T-helper 1 cell treated with Interleukin-12 subunit alpha and Interleukin-12 subunit beta and Interleukin-4 antibody, amounts not matched to agents 30 ng/mL and 1 ng/mL, for 36 hours (primary cell): ENCODE data around the gene TMEM92. TPM values are rescaled to one million over a fixed set of nuclear protein-coding genes. Genes with fewer than 3 reads are reported as not detected.

Experiments used
- intact Hi-C: fragments of 100-400 bp; cut with micrococcal nuclease; formaldehyde crosslinking; loops from one replicate; pipeline ENCODE4 v1.15.1; 2024
- total RNA-seq: library from RNA; stranded (reverse); gene quantifications from 2 replicates; pipeline ENCODE4 v1.2.3, GENCODE V29; 2022

TMEM92 gene
- total RNA-seq, 1 donor from 2014 or later: 0.34 TPM

GRCh38 chr17:50326831-50327364 is 52.6 kb downstream of the TMEM92 start:
- intact Hi-C loops: no loop called here

- intact Hi-C loops: no loop called here
Observed at GRCh38 chr17:50328363-50329325, 54.4 kb downstream of the TMEM92 start.

GRCh38 chr17:50329716-50330115 is 55.5 kb downstream of the TMEM92 start:
- intact Hi-C loops: no loop called here

GRCh38 chr17:50330151-50330775 is 56.0 kb downstream of the TMEM92 start:
- intact Hi-C loops: no loop called here

Other genes with a start within 250 kb of the TMEM92 start
- gene ITGA3, start 218.4 kb upstream of the TMEM92 start, total RNA-seq: 23.4 and 23.7 TPM in 2 replicates
- 17.9 and 25.6 TPM in 2 replicates for gene PDK2, start 179.1 kb upstream of the TMEM92 start, total RNA-seq
- gene SAMD14, start 144.3 kb upstream of the TMEM92 start, total RNA-seq: 2.0 and 2.7 TPM in 2 replicates
- 179 and 183 TPM in 2 replicates for gene PPP1R9B, start 123.8 kb upstream of the TMEM92 start, total RNA-seq
- 0.54 and 1.0 TPM in 2 replicates for gene SGCA, start 108.5 kb upstream of the TMEM92 start, total RNA-seq
- gene COL1A1, start 72.8 kb upstream of the TMEM92 start, total RNA-seq: 0.17 and 0.47 TPM in 2 replicates
- gene XYLT2, start 71.7 kb downstream of the TMEM92 start, total RNA-seq: 31.1 TPM in 2 replicates
- gene MRPL27, start 98.7 kb downstream of the TMEM92 start, total RNA-seq: 60.9 and 68.5 TPM in 2 replicates
- 13.1 and 15.8 TPM in 2 replicates for gene EME1, start 98.8 kb downstream of the TMEM92 start, total RNA-seq
- 82.4 and 82.6 TPM in 2 replicates for gene LRRC59, start 123.1 kb downstream of the TMEM92 start, total RNA-seq
- gene ACSF2, start 151.8 kb downstream of the TMEM92 start, total RNA-seq: 18.6 and 24.6 TPM in 2 replicates
- gene CHAD, start 194.4 kb downstream of the TMEM92 start, total RNA-seq: not detected in 2 replicates
- 35.5 and 36.1 TPM in 2 replicates for gene RSAD1, start 204.4 kb downstream of the TMEM92 start, total RNA-seq
- 7.5 and 8.2 TPM in 2 replicates for gene MYCBPAP, start 234.0 kb downstream of the TMEM92 start, total RNA-seq